Panc1 (cell line): ENCODE data around the gene KCNAB2. TPM values are rescaled to one million over a fixed set of nuclear protein-coding genes. Genes with fewer than 3 reads are reported as not detected.

ENCODE experiments used
- ATAC-seq: fragments of 200-7000 bp; cut with Tn5 transposase; 2 replicates; pipeline ENCODE4 v1.9.1; 2020; ENCODE audit warnings: mild to moderate bottlenecking, moderate library complexity
- BruUV-seq: library from RNA; stranded (reverse); fragments of 400-500 nt; replicated peaks from 2 replicates; lab custom pipeline; 2021; lab: Mats Ljungman, UMichigan
- CTCF ChIA-PET: fragments of 300-600 bp; sonication (Branson Sonifier 250); formaldehyde crosslinking; loops from one replicate; lab custom pipeline; 2022; ENCODE audit warnings: antibody characterized with exemption; lab: Charles Lee
- POLR2A ChIA-PET: fragments of 300-600 bp; sonication (Branson Sonifier 250); formaldehyde crosslinking; loops from one replicate; lab custom pipeline; 2022; ENCODE audit warnings: antibody characterized with exemption; lab: Charles Lee
- DNase-seq: peaks from one replicate; pipeline ENCODE4 v3.0.0-alpha.2; 2010; ENCODE audit warnings: low read depth, low spot score
- H3K27ac ChIP-seq: 2 replicates; pipeline ENCODE4 v1.5.1; 2011; ENCODE audit warnings: mild to moderate bottlenecking, low read length, inconsistent platforms
- H3K27me3 ChIP-seq: fragments of 200-500 bp; sonication (Bioruptor generic); 2 replicates; pipeline ENCODE4 v1.6.0; 2014; ENCODE audit warnings: low read length, inconsistent platforms; ENCODE audit not compliant: control insufficient read depth, insufficient read depth
- H3K36me3 ChIP-seq: fragments of 200-500 bp; sonication (Bioruptor generic); 2 replicates; pipeline ENCODE4 v1.5.1; 2014; ENCODE audit warnings: inconsistent platforms, mild to moderate bottlenecking, low read length, moderate library complexity; ENCODE audit not compliant: control insufficient read depth, insufficient read depth
- H3K4me1 ChIP-seq: 2 replicates; pipeline ENCODE4 v1.5.1; 2011; ENCODE audit warnings: inconsistent platforms, mild to moderate bottlenecking, low read length, moderate library complexity; ENCODE audit not compliant: control insufficient read depth, insufficient read depth
- H3K4me3 ChIP-seq, 2 experiments: 2 replicates each; pipeline ENCODE4 v1.5.1; 2011 to 2012; ENCODE audit warnings: low read depth in 2 of 2, low read length in 2 of 2, mild to moderate bottlenecking in 2 of 2, inconsistent platforms in 1 of 2, moderate library complexity in 1 of 2
- H3K9me3 ChIP-seq: fragments of 200-500 bp; sonication (Bioruptor generic); 2 replicates; pipeline ENCODE4 v1.5.1; 2014; ENCODE audit warnings: low read depth, mild to moderate bottlenecking, inconsistent platforms, low read length, moderate library complexity; ENCODE audit not compliant: control insufficient read depth, insufficient read depth
- POLR2AphosphoS5 ChIP-seq: IDR thresholded peaks from 2 replicates; pipeline ENCODE4 v1.6.1; 2012; ENCODE audit warnings: mild to moderate bottlenecking, low read depth, low read length, moderate library complexity
- REST ChIP-seq, 2 experiments: IDR thresholded peaks; 2 replicates each; pipeline ENCODE4 v1.6.1; 2011 to 2012; ENCODE audit warnings: low read depth in 2 of 2, control low read depth in 1 of 2, low read length in 1 of 2, mild to moderate bottlenecking in 1 of 2, moderate library complexity in 1 of 2; ENCODE audit not compliant: insufficient read depth in 1 of 2
- SIN3A ChIP-seq: IDR thresholded peaks from 2 replicates; pipeline ENCODE4 v1.6.1; 2012; ENCODE audit warnings: low read depth, mild to moderate bottlenecking, low read length, moderate library complexity, borderline replicate concordance; ENCODE audit not compliant: insufficient read depth
- TCF7L2 ChIP-seq: IDR thresholded peaks from 2 replicates; pipeline ENCODE4 v1.6.1; 2011; ENCODE audit warnings: mild to moderate bottlenecking, low read depth, low read length, inconsistent platforms
- in situ Hi-C: cut with HindIII; loops from 2 replicates; pipeline ENCODE4 v1.10.0; 2016; ENCODE audit warnings: low sequenced_read_pairs, low pct_unique_long_range_greater_than_20kb
- intact Hi-C: fragments of 100-400 bp; cut with micrococcal nuclease; formaldehyde crosslinking; loops from one replicate; pipeline ENCODE4 v1.10.0; 2022; ENCODE audit not compliant: unreplicated experiment
- total RNA-seq: library from RNA; stranded (reverse); gene quantifications from one replicate; pipeline ENCODE4 v1.2.1, GENCODE V29; 2021; ENCODE audit not compliant: unreplicated experiment
- TF ChIP-seq, protein P1 (sequence below): fragments of 450-650 bp; IDR thresholded peaks from 2 replicates; pipeline ENCODE4 v1.5.1; 2017; ENCODE audit warnings: mild to moderate bottlenecking

The KCNAB2 gene
- total RNA-seq, 1 experiment from 2014 or later = 27.6 TPM

- intact Hi-C loops = no loop called here
Observed at GRCh38 chr1:6056572-6056948, 10.9 kb downstream of the KCNAB2 start.

GRCh38 chr1:6057170-6057845 lies 11.6 kb downstream of the KCNAB2 start:
- Histone ChIP-seq H3K27me3 (no peaks in the 10 kb centered on the region), H3K27ac (no peak overlapping the region), H3K4me1 (no peaks in the 10 kb centered on the region), H3K9me3 (no peaks in the 10 kb centered on the region), H3K4me3 (no peak overlapping the region), H3K36me3 (no peaks in the 10 kb centered on the region)
- in situ Hi-C loops = no loop called here
- ChIA-PET POLR2A (no interaction called here), CTCF (no interaction called here)
- intact Hi-C loops = no loop called here
- no TSS peak for BruUV-seq
- no peak for ATAC-seq
- TF ChIP-seq POLR2AphosphoS5 (no peak), TCF7L2 (no peak), REST (IDR thresholded peaks at IDR 0.05; ENCODE audit: insufficient read depth in 1 of 2, low read depth in 2 of 2, low read length in 1 of 2) (no peak), SIN3A (no peak)
- TF ChIP-seq, protein P1, sequence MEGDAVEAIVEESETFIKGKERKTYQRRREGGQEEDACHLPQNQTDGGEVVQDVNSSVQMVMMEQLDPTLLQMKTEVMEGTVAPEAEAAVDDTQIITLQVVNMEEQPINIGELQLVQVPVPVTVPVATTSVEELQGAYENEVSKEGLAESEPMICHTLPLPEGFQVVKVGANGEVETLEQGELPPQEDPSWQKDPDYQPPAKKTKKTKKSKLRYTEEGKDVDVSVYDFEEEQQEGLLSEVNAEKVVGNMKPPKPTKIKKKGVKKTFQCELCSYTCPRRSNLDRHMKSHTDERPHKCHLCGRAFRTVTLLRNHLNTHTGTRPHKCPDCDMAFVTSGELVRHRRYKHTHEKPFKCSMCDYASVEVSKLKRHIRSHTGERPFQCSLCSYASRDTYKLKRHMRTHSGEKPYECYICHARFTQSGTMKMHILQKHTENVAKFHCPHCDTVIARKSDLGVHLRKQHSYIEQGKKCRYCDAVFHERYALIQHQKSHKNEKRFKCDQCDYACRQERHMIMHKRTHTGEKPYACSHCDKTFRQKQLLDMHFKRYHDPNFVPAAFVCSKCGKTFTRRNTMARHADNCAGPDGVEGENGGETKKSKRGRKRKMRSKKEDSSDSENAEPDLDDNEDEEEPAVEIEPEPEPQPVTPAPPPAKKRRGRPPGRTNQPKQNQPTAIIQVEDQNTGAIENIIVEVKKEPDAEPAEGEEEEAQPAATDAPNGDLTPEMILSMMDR = no peak
- DNase-seq = no peak

More at GRCh38 chr1:6056572-6056948, 10.9 kb downstream of the KCNAB2 start:
- Histone ChIP-seq H3K36me3 (no peaks in the 10 kb centered on the region), H3K4me1 (no peaks in the 10 kb centered on the region), H3K4me3 (no peak overlapping the region), H3K9me3 (no peaks in the 10 kb centered on the region), H3K27me3 (no peaks in the 10 kb centered on the region), H3K27ac (no peak overlapping the region)
- POLR2A ChIA-PET = no interaction called here
- no peak for TF ChIP-seq REST (IDR thresholded peaks at IDR 0.05; ENCODE audit: insufficient read depth in 1 of 2, low read depth in 2 of 2, low read length in 1 of 2)
- TF ChIP-seq SIN3A = no peak
- no peak for TF ChIP-seq POLR2AphosphoS5
- TF ChIP-seq, protein P1 = no peak
- TF ChIP-seq TCF7L2 = no peak
- DNase-seq = no peak
- CTCF ChIA-PET = no interaction called here
- no TSS peak for BruUV-seq
- in situ Hi-C loops = no loop called here
- no peak; the same call in 1 of the 2 replicates for ATAC-seq
